GM18909 (cell line): ENCODE measurements around the gene MYO15B.
"Not testable (repeated sequence)": the region's sequence is repeated elsewhere in the genome, so short reads cannot be mapped to it uniquely, and the experiment has no call there.

Experiments used
- ATAC-seq: cut with Tn5 transposase; IDR thresholded peaks from one replicate; pipeline ENCODE4 v1.9.1; 2021; ENCODE audit warnings: mild to moderate bottlenecking; ENCODE audit not compliant: unreplicated experiment, poor library complexity

MYO15B gene

GRCh38 chr17:75574404-75575036 is 13.1 kb upstream of the MYO15B start:
- ATAC-seq: no peak

- no peak for ATAC-seq
Measured at GRCh38 chr17:75575197-75575596, 12.4 kb upstream of the MYO15B start.

GRCh38 chr17:75575728-75576127 is 11.9 kb upstream of the MYO15B start:
- no peak for ATAC-seq

GRCh38 chr17:75576661-75577060 is 10.9 kb upstream of the MYO15B start:
- no peak for ATAC-seq

- ATAC-seq: not testable (repeated sequence)
Measured at GRCh38 chr17:75581121-75581725, 6.4 kb upstream of the MYO15B start.

GRCh38 chr17:75583197-75583596 is 4.4 kb upstream of the MYO15B start:
- ATAC-seq: not testable (repeated sequence)

GRCh38 chr17:75584849-75585175 is 2.8 kb upstream of the MYO15B start:
- no peak for ATAC-seq

GRCh38 chr17:75588596-75589011 is 1.0 kb downstream of the MYO15B start:
- peak; percentile 6 for ATAC-seq

- ATAC-seq: peak; percentile 82
Measured at GRCh38 chr17:75589012-75589918, 1.7 kb downstream of the MYO15B start.

GRCh38 chr17:75589919-75590303 is 2.3 kb downstream of the MYO15B start:
- ATAC-seq: no peak

- ATAC-seq: no peak
Measured at GRCh38 chr17:75590314-75590761, 2.7 kb downstream of the MYO15B start.

- ATAC-seq: no peak
Measured at GRCh38 chr17:75590849-75591721, 3.5 kb downstream of the MYO15B start.

- ATAC-seq: no peak
Measured at GRCh38 chr17:75591722-75592302, 4.2 kb downstream of the MYO15B start.

- no peak for ATAC-seq
Measured at GRCh38 chr17:75592348-75593020, 4.9 kb downstream of the MYO15B start.

GRCh38 chr17:75593430-75593829 is 5.8 kb downstream of the MYO15B start:
- not testable (repeated sequence) for ATAC-seq

- ATAC-seq: no peak
Measured at GRCh38 chr17:75594499-75595283, 7.1 kb downstream of the MYO15B start.

- no peak for ATAC-seq
Measured at GRCh38 chr17:75595284-75595919, 7.8 kb downstream of the MYO15B start.

GRCh38 chr17:75595920-75596313 is 8.3 kb downstream of the MYO15B start:
- ATAC-seq: no peak
